Measurements from ENCODE around the gene LPP.

Gene LPP

DNA sequence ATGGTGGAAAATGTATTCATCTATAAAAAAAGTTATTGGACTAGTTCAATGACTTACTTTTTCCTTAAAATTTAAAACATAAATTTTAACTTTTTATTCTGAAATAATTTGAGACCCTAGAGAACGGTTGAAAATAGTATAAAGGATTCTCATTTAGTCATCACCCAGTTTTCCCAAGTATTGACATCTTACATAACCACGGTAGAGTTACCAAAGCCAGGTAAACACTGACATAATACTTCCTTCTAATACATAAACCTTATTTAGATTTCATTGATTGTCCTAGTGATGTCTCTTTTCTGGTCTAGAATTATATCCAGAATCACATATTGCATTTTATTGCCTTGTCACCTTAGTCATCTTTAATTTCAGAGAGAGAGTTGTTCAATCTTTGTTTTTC, 319.1 kb downstream of the LPP start:
- no peak for DNase-seq (ENCODE audit: low read depth in 2 of 2)

DNA sequence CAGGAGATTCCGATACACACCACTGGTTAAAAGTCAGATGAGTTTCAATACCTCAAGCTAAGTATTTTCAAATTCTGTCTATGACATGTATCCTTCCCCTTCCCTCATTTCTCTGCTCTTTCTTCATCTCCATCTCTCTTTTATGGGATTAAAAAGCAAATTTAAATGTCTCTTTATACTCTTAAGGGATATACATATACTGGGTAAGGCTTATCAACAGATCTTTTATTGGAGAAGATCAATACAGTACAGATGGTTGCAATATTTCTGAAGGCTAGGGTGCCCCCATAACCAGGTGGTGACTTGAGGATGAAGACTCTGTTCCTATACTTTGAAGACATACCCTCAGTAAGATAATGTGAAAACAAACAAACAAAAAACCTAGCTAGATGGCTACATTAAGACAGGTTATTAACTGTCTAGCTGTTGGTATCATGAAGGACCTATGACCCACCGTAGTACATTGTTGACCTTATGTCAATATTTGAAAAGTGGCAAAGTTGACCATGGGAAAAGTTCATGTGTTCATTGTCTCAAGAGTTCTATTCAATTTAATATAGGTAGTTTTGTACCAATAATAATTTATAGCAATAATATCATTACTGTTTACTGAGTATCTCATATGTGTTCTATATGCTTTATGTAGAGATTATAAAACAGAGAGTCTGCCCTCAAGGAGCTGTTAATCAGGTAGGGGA, 319.8 kb downstream of the LPP start:
- no peak for DNase-seq (ENCODE audit: low read depth in 2 of 2)

DNA sequence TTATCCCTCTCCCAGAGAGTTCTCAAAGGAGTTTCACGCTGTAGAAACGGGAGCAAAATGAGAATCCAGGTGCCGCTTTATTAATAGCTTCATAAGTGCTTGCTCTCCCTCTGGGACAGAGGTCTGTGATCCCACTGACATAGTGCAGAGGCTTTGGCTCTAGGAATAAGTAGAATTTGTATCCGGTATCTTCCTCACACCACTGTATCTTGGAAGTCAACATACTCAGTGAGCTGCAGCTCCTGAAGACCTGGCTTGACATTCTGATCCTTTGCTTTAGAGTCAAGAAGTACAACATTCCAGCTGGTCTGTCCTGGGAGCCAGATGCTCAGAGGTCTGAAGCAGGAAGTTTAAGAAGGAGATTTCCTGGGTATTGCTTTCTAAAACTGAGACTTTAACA, 323.0 kb downstream of the LPP start:
- no peak for DNase-seq (ENCODE audit: low read depth in 2 of 2)

DNA sequence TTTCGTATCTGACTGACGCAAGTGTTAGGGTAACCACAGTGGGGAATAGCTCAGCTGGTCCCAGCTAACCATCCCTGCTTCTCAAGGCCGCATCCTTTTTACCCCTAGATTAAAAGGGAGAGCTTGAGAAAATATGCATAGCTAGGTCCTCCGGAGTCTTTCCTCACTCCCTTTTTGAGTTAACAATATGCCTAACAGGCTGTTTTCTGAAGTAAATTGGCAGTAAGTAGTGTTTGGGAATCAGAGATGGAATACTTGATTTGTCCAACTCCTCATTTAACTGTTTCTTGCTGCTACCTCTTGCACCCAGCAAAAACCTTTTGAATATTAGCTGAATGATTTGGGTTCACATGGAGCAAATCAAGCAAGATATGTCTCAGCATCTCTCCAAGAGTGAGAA, 326.1 kb downstream of the LPP start:
- no peak for DNase-seq (ENCODE audit: low read depth in 2 of 2)

DNA sequence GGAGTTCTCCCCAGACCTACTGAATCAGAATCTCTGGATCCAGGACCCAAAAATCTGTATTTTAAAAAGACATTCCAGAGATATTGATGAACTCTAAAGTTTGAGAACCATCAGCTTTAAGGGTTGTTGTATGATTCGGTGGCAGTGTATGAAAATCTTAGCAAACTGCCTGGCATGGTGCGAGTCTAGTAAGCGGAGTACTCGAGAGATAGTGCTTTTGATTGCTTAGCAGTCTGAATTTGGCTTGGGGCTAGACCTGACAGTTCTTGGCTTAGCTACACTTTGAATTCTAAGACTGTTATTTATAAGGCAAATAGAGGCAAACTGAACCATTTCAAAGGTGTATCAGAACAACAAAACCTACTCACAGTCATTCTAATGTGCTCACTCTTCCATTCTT, 329.0 kb downstream of the LPP start:
- DNase-seq (ENCODE audit: low read depth in 2 of 2) = no peak

DNA sequence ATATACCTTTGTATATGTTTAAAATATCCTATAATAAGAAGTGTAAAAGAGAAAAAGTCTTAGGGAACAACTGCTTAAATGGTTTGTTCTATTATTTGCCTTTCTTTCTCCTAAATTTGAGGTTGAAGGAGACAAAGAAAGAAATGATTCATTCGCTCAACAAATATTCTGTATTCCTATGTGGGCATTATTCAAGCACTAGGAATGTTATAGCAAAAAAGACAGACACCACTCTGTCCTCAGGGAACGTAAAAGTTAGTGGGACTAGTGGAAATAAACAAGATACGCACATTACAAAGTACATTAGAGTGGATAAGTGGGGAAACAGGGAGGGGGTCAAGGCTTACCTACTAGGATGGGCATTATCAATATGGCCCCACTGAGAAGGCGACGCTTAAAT, 332.2 kb downstream of the LPP start:
- no peak for DNase-seq (ENCODE audit: low read depth in 2 of 2)

DNA sequence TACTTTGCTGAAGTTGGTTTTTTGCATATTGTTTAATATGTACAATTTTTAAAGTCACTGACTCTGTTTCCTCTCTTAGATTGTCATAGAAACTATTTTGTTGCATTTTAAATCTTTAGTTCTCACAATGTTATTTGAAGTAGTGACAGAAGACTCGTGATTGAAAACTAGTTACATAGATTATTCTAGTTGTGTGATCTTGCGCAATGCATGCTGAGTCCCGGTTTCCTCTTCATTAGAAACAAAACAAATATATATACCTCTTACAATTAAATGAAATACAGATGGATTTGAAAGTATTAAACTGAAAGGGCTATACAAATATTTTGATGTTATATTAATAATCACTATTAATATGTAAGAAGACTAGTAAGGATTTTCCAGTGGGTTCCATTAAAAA, 333.0 kb downstream of the LPP start:
- DNase-seq (ENCODE audit: low read depth in 2 of 2) = no peak

DNA sequence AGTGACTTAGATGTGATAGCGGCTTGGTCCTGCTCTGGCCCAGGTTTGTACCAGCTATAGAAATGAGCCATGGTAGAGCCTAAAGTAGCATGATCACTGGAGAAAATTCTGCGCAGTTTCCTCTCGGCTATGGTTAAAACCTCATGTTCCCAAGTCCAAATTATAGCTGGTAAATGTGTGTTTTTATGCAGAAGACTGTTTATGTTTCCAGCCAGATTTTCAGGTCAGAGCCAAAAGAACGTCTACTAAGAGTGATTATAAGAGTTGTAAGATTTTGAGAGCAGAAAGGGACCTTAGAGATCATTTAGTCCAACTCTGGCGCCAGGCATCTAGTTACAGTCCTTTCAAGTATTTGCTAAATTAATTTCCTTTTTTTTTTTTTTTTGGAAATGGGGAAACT, 333.7 kb downstream of the LPP start:
- no peak for DNase-seq (ENCODE audit: low read depth in 2 of 2)

DNA sequence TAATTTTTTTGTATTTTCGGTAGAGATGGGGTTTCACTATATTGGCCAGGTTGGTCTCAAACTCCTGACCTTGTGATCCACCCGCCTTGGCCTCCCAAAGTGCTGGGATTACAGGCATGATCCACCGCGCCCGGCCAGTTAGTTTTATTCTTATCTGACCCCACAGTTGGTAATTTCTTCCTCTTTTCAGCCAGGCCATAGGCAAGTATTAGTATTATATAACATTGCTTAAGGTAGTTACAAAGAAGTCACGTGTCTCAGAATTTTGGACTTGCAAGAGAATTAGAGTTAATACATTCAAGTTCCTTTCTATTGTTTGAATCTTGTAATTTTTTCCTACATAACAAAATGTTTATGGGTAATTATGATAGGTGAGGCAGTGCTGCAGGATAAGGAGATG, 334.8 kb downstream of the LPP start:
- no peak for DNase-seq (ENCODE audit: low read depth in 2 of 2)

DNA sequence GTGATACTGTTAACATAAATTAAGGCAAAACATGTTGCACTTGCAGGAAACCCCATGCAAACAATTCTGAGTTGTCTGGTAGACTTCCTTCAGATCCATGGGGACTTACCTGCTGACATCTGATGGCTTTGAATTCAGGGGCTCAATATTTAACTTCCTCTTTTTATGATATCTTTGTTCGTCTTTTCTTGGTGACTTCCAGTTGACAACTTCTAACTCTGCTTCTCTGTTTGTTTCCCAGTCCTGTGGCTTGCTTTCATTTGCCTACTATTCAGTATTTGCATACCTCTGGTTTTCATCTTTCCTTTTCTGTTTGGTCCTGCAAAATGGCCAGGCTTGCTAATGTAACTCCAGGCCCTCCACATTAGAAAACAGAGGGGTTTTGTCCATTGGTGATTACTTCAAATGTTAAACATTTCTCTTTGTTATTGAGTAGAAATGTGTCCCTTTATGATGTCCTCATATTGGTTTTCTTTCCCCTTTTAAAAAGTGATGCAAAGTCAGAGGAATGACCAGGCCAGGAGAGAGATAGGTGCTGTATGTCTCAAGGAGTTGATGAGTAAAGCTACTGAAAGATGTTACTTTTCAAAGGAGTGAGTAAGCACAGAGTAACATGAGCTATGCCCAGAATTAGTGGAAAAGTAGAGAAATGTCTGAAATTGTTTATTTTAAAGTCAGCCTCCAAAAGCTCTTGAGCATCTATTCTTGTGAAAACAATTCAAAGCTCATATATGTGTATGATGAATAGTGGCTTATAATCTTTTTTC, 335.9 kb downstream of the LPP start:
- no peak for DNase-seq (ENCODE audit: low read depth in 2 of 2)

DNA sequence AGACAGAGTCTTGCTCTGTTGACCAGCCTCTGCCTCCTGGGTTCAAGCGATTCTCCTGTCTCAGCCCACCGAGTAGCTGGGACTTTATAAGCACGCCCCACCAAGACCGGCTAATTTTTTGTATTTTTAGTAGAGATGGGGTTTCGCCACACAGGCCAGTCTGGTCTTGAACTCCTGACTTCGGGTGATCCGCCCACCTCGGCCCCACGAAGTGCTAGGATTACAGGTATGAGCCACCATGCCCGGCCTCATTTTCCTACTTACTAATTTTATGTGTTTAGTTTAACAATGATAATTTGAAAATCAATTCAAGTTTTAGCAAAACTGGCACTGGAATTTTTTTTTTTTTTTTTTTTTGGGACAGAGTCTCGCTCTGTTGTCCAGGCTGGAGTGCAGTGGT, 336.5 kb downstream of the LPP start:
- DNase-seq (ENCODE audit: low read depth in 2 of 2) = no peak

DNA sequence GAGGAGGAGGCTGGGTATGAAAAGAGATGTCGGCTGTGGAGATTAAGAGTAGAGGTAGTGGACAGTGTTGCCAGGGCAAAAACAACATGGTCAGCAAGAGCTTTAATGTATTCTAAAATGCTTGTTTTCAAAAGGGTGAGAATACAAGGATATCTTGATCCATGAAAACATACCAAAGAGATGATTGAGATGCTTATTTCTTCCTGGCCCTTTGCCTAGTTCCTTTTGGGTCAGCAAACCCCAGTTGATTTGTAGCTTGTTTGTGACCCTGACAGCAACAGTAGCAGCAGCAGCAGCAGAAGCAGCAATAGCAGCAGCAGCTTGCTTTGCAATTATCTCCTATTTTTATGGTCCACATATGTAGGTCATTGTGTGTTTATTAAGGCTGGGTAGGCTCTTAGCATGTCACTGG, 337.3 kb downstream of the LPP start:
- DNase-seq (ENCODE audit: low read depth in 2 of 2) = no peak

DNA sequence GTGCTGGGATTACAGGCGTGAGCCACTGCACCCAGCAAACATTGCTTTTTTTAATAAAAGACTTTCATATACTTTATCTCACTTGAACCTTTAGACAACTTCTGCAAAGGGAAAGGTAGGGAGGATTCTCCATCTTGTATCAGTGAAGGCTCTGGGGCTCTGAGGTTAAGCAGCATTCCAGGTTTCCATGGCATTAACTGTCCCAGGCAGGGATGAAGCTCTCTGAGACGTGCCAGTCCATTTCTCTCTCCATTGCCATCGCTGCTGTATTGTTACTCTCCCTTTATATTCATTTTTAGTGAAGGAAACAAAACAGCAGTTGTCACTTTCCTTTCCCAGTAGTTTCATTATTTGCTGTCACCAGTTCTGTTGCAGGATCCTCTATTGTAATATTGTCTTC, 342.4 kb downstream of the LPP start:
- no peak for DNase-seq (ENCODE audit: low read depth in 2 of 2)

DNA sequence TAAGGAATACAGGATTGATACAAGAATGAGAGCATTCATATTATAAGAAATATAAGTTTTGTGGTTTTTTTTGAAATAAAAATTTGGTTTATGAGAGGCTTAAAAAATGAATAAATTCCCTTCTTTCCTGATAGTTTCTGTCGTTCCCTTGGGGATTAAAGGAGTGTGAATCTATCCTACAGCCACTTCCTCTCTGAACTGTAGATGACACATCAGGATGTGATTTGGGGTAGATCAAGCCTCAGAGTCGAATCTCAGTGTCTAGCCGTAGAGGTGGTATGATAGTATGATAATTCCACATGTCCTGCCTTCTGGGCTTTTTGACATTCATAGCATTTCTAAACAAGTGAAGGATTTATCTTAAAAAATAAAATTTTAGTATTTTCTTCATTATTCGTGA, 343.1 kb downstream of the LPP start:
- DNase-seq (ENCODE audit: low read depth in 2 of 2) = no peak

DNA sequence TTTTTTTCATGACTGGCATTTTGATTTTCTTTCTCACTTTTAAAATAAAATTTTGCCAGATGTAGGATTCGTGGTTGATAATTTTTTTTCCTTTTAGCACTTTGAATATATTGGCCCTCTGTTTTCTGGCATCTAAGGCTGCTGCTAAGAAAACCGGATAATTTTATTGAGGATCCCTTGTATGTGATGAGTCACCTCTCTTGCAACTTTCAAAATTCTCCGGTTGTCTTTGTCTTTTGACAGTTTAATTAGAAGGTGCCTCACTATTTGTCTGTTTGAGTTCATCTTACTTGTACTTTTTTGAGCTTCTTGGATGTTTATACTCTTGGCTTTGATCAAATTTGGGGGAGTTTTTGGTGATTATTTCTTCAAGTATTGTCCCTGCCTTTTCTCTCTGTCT, 349.7 kb downstream of the LPP start:
- DNase-seq (ENCODE audit: low read depth in 2 of 2) = no peak

DNA sequence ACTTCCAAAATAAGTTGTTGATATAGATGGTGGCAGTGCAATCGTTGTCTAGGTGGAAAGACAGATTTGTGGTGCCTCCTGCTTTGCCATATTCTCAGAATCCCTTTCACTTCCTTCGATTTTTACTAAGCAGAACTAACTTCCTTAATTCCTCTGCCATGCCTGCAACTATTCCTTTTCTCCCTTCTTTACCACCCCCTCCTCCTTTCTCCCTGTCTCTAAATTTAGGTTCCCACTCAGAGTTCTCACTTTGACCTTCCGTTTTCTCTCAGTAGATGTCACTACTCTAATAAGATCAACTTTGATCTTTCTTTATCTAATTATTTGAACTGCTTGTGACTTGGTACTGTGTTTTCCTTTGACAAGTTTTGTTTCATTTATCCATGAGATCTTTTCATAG, 351.2 kb downstream of the LPP start:
- no peak for DNase-seq (ENCODE audit: low read depth in 2 of 2)

DNA sequence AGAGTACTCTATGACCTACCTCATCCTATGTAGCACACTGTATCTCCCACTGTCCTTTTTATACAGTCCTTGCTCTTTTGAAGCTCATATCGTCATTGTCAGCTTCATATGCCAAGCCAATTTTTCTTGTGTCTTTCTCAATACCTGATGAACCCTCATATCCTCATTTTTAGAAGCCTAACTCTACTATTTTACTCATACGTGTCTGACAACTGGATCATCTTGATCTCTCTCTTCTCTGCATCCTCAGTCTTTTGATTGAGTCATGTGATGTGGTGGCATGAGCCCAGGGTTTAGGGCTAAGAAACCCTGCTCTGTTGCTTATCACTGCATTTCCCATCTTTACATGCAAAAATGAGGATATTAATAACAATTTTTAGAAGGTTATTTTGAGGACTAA, 352.0 kb downstream of the LPP start:
- no peak for DNase-seq (ENCODE audit: low read depth in 2 of 2)

DNA sequence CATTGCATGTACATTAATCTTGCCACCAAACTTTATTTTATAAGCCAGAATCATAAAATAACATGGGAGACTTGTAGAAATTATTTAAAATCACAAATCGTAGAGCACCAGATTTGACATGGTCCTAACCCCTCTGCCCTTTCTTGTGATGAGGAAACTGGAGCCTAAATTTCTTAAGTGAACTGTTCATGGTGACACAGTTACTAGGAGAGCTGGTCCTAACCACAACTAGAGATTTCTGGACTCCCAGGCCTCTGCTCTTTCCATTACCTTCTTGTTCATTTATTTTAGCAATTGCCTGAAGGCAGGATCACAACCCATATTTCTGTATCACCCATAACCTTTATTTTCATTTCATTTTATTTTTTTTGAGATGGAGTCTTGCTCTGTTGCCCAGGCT, 352.5 kb downstream of the LPP start:
- DNase-seq (ENCODE audit: low read depth in 2 of 2) = no peak

DNA sequence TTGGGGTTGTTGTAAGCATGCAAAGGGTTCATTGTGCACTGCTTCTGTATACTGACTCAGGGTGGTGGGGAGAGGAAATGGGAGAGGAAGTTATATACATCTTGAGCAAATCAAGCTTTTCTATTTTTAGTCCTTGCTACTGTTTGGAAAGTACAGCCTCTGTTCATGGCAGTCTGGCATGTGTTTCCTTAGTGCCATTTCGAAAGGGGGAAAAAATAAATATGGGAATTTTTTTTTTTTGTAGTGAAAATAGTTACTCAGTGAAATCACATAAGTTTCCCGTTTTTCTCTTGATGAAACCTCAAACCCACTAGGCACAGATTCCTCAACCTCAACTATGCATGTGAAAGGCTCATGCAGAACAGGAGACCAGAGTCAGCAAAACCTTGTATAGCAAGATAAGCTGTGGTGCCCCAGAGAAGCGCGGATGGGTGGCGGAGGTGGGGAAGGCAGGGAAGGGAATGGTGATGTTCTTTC, 353.3 kb downstream of the LPP start:
- no peak for DNase-seq (ENCODE audit: low read depth in 2 of 2)

DNA sequence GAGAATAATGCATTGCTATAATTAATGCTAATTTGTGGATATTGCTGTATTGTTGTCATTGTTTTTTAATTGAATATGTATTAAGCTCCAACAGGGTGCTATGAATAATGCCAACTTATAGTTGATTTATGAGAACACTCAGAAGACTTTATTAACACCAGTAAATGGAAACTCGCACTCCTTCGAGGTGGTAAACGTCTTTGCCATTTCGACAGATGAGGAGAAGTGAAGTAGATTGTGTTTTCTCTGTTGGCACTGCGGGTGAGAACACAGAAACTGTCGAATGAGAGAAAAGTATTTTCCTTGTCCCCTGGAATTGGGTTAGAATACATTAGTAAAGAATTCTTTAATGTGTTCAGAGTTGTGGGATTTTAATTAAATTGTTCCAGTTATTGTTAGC, 354.5 kb downstream of the LPP start:
- no peak for DNase-seq (ENCODE audit: low read depth in 2 of 2)

DNA sequence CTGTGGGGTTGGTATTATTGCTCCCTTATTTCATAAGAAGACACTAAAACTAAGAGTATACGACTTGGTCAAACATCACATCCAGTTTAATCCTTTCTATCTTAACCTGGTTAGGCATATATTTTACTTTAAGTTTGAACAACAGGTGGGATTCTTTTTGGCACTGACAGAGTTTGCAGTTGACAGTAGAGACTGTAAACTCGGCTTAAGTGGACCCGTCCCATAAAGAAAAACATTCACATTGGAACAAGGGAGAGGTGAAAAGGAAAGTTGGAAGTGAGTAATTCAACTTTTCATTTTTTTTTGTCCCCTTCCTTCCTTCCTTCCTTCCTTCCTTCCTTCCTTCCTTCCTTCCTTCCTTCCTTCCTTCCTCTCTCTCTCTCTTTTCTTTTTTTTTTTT, 355.4 kb downstream of the LPP start:
- DNase-seq (ENCODE audit: low read depth in 2 of 2) = no peak

DNA sequence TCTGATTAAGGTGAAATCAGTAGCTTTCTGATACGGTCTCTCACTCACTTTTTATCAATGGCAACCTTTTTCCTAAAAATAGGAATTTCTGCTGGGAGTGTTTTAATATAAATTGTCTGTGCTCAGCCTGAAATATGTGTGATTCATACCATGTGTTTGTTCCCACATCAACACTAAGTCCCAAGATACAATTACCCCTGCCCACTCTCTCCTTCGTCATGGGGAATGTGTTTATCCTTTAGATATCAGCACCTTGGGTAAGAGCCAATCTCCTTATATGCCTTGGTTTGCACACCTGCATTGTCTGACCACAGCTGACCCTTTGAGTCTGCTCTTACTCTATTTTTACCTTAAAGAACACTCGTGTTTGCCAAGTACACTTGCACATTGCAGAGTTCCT, 356.4 kb downstream of the LPP start:
- no peak for DNase-seq (ENCODE audit: low read depth in 2 of 2)

DNA sequence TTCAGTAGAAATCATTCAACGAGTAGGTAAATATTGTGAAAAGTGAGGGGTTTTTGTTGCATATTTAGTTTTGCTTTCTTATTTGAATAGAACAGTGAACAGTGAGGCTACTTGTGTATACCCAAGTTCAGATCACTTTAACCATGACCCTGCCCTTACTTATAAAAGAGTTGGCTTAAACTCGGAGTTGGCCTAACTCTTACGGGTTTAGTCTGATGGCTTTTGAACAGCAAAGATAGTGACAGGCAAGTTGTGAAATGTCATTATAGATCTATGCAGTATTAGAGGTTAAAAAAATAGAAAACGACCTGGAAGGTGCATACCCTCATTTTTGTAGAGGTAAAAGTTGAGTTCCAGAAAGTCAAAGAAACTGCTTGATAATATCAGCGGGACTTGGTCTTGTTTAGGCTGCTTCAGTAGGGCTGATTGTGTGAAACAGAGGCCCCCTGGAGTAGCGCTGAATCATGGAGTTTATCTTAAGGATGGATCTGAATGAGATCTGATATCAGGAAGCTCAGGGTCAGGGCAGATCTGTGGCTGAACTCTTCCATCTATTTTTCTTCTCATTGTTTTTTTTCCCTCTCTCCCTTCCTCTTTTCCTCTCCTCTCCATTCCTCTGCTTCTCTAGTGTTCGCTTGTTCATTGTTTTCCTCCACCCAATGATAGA, 359.8 kb downstream of the LPP start:
- no peak for DNase-seq (ENCODE audit: low read depth in 2 of 2)

Measured in stimulated activated CD4-positive, alpha-beta T cell treated with anti-CD3 and anti-CD28 coated beads, Interleukin-12 subunit alpha, Interleukin-12 subunit beta, amount 100 ng/mL, for 24 hours (primary cell).